NOMO-1 treated with dmso at 0.1 percent for 144 hours (cell line): ENCODE measurements around the gene ADIRF.
"Not testable (repeated sequence)": the region's sequence is repeated elsewhere in the genome, so short reads cannot be mapped to it uniquely, and the experiment has no call there.

Experiments
- DNase-seq: peaks from one replicate; lab custom pipeline; 2025; ENCODE audit not compliant: unreplicated experiment; lab: John Stamatoyannopoulos, UW

ADIRF gene

DNA sequence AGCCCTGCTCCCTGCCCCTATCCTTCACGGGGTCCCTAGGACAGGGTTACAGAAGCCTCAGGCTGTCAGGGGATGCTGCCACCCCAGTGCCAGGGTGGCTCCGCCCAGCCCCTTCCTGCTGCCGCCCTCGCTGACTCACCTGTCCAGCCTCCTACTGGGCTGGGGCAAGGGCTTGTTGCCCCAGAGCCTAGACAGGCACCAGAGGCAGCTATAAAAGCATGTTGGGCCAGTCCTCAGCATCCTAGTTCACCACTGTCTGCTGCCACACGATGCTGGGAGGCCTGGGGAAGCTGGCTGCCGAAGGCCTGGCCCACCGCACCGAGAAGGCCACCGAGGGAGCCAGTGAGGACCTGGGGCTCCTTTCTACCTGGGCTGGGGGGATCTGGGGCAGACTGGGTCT lies 51.8 kb downstream of the ADIRF start, which contains the start of gene FAM25A:
Gene FAM25A (plus strand): TSS at position 239 of the 400 bp plus-strand sequence. CDS start 31 bp downstream, at position 270.
- DNase-seq: not testable (repeated sequence)
